NCI-H345 (cell line): ENCODE measurements around the gene CITED1.

Experiments
- DNase-seq: peaks from one replicate; lab custom pipeline; 2025; lab: John Stamatoyannopoulos, UW

Gene CITED1

DNA sequence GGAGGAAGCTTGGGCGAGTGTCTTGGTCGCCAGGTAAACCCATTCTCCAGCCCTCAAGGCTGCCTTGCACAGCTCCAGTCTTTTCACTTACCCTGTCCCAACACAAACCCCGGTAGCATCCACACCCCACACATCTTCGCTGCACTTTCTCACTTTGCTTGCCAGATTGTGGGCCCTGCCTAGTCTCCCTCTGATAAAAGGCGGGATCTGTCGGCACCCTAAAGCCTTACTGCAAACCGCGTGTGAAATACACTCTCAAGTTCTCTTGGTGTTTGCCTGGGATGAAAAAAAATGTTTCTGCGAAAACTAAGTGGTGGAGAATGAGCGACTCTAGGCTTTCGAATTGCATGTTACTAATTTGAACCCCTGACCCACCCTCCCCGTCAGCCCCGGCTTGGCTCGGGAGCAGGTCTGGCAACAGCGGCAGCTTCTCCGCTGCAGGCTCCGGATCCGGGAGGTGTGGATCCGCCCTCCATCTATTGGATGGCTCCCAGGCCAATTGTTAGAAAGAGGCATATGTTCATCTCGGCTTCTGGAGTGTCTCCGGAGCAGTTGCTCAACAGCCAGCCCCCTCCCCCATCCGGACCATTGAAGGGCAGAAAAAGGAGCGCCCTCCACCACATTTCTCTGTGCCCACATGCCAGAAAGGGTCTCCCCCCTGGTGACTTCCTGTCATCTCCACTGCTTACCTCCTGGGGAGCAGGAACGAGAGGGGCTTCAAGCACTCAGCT is 3.0 kb upstream of the CITED1 start:
- DNase-seq = peak; percentile 71

DNA sequence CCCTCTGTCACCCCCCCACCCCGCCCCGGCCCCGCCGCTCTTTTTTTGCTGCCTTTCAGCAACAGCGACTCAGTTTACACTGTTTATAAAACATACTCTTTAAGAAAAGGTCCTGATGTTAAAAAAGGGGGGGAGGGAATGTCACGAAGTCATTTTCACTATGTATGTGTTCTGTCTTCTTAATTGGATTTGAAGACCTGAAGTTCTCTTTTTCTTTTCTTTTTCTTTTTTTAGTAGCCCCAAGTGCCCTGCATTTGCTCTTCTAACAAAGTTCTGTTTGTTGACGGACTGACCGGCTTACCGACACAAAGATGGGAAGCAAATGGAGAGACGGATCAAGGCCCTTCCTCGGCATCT is 2.5 kb upstream of the CITED1 start:
- DNase-seq = no peak

DNA sequence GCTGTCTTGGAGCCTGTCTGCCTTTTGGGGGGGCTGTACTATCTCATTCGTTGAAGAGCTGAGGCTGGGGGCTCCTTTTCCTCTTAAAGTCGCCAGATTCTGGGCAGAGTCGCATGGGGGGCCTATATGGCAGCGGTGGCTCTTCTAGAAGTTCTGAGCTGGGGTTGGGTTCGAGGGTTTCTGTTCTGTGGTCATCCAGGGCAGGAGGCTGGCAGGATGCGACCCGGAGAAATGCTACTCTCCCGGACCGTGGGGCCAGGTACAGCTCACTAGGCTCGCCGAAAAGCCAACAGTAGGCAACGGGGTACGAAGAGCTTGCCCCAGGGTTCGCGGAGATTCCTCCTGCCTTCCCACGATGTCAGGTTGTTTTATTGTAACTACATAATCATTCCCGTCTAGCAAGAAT is 1.9 kb upstream of the CITED1 start:
- DNase-seq = no peak

DNA sequence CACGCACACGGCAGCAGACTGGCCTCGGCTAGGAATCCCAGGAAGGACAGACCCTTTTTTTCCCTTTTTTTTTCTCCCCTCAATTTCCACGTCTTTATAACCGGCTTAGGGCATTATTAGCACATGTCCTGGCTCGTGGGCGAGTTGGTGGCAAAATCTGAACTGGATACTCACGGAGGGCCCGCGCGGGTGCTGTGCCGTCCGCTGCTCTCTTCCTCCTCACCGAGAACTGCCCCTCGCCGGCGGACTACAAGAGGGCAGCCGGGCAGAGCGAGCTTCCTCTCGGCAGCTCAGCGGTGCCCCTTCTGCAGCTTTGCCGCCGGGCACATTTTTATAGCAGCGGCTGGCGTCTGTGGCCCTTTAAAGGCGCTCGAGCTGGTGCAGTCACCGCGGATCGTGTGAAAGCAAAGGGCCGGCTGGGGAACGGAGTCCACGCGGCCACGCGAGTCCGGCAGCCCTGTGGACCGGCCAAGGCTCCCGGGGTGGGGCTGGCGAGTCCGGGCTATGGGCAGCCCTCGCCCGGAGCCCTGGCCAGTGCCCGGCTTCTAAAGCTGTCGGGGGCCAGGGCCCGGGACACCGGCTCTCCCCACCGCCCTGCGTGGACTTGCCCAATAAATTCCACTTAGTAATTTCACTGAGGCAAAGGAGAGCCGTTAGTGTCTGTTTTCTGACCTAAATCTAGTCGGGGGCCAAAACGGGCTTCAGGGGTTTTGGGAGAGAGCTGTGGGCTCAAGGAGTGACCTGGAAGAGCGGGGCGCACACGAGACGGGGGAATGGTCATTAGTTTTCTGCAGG is 1.3 kb upstream of the CITED1 start:
- DNase-seq = peak; percentile 46

DNA sequence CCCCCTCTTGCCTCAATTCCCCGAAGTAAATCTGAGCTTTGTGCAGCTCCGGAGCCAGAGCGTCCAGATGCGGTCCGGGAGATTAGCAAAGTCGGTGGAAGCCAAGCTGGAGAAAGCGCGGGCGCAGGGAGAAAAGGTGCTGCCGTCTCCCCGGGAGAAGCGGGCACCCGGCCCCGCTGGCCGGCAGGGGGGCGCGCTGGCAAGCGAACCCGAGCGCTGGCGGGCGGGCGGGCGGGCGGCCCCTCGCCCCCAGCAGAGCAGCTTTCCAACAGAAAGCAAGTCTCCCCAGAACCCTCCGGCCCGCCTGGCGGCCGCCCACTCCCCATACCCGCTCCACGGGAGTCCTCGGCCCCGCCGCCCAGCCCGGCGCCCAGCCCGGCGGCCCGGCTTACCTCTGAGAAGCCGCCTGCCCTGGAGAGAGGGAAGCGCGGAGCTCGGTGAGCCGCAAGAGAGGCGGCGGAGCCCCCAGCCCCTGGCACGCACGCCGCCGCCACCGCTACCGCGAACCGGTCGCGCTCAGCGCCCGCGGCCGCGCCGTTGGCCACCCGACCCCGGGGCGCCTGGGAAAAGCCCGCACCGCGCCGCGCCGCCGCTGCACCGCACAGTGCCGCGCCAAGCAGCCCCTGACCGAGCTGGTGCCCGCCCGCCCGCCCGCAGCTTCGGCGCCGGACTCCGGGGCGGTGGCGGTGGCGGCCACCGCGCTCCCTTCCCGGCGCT is 529 bp upstream of the CITED1 start:
- peak; percentile 12 for DNase-seq

GRCh38 chrX:72304877-72305276 is 837 bp downstream of the CITED1 start:
- no peak for DNase-seq

DNA sequence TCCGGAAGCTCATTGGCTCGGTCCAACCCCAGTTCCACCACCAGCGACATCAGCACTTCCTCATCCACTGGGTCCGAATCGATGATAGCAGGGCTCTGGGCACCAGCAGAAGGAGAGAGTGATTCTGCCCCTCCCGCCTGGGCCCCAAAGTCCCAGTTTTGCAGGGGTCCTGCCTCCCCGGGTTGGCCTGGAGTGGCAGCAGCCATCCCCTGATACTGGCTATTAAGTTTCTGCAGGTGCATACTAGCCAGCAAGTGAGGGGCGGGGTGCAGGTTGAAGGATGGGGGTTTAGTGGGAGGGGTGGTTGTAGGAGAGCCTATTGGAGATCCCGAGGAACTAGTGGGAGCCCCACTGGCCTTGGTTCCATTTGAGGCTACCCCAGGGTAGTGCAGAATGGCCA is 3.9 kb downstream of the CITED1 start:
- no peak for DNase-seq

DNA sequence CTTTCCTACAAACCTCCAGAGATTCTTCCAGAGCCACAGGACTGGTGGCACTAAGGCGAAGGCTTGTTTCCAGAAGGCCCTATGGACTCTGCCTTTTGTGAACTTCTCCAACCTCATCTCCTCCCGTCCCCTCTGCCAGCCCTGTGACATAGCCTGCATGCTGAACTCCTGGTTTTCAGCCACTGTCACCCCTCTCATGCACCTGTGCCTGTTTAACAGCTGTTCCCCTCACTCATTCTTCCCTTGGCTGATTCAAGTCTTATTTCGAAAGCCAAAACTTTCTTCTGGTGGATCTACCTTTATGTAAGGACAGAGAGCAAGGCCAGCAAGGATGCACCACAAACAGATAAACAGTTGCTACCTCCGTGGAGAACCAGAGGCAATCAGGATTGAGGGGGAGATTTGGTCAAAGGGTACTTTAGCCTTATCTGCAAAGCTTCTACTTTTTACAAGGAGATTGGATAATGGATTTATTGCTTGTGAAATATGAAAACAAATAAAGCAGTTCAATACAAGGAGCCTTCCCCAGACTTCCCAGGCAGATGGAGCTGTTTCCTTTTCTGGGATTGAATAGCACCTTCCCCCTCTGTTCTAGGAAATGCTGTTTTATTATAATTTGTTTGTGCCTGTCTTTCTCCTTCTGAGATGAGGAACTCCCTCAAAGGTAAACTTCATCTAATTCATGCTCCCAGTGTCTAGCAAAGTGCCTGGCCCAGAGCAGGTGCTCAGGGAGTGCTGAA is 5.7 kb downstream of the CITED1 start:
- no peak for DNase-seq

GRCh38 chrX:72297953-72298730 is 7.6 kb downstream of the CITED1 start:
- no peak for DNase-seq

- DNase-seq = no peak
These were observed 8.7 kb downstream of the CITED1 start for GRCh38 chrX:72296991-72297390.

DNA sequence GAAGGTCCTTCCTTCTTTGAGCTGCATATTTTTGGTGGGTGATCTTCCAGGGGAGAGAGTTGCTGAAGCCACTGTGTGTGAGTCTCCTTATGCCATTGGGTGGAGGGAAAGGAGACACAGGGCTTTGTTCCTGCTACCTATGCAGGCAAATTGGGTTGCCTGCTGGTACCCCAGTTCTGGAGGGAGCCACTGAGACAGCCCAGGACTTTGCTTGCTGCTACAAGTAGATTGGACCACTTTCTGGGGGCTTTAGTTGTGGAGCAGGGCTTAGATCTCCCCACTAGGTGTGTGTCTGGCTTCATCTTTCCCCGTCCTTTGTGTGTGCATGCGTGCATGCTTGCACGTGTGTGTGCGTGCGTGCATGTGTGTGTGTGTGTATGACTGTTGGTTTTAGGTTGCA is 10.0 kb downstream of the CITED1 start:
- no peak for DNase-seq

DNA sequence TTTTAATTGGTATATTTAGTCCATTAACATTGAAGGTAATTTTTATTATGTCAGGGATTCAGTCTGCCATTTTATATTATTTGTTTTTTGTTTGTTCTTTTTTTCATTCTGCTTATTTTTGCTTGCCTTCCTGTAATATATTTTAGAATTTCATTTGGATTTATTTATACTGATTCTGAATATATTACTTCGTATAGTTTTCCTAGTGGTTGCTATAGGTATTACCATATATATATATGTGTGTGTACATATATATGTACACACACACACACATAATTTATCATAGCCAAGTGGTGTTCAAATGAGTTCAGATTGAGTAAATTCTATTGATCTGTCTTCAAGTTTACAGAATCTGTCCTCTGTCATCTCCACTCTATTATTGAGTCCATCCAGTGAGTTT is 11.2 kb downstream of the CITED1 start:
- DNase-seq = no peak

- DNase-seq = no peak
These were observed 23.4 kb downstream of the CITED1 start for GRCh38 chrX:72282302-72282701.

DNA sequence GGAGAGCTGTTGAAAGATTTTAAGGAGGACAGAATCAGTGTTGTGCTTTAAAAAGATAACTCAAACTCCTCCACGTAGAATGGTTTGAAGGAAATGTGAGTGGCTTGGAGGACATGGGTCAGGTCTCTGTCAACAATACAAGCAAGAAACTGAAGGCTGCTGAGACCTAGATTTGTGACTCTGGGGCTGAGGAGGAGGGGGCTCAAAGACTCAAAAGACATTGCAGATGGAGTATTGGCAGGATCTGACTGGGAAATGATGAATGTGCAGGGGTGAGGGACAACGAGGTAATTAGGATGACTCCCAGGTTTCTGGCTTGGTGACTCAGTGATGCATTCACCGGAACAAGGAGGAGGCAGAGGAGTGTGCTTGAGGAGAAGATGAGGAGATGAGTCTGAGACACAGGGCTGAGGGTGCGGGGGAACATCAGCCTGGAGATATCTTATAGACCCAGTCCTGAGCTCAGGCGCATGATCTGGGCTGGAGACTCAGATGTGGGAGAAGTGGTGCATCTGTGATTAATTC is 25.3 kb downstream of the CITED1 start:
- no peak for DNase-seq

DNA sequence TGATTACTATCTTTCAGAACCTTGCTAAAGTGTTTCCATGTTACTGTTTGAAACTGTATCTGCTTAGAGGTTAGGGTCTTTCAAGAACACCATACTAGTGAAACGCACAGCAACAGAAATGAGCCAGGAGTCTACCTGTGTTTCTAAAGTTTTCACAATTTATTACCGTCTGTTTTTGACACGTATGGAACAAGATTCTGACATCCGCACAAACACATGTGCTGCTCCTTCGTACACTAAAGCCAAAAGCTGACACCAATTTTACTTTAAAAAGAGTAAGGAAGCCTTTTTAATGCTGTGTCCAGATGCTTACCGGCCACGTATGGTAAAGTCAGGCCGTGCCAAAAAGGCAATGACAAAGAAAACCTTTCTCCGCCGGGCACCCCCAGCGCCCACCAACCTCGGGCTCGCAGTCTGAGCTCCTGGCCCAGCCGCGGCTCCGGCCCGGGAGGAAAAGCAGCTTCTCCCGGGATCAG is 29.2 kb downstream of the CITED1 start:
- DNase-seq = no peak

- no peak for DNase-seq
These were observed 31.2 kb downstream of the CITED1 start for GRCh38 chrX:72274526-72274925.

- no peak for DNase-seq
These were observed 32.0 kb downstream of the CITED1 start for GRCh38 chrX:72273718-72274117.

DNA sequence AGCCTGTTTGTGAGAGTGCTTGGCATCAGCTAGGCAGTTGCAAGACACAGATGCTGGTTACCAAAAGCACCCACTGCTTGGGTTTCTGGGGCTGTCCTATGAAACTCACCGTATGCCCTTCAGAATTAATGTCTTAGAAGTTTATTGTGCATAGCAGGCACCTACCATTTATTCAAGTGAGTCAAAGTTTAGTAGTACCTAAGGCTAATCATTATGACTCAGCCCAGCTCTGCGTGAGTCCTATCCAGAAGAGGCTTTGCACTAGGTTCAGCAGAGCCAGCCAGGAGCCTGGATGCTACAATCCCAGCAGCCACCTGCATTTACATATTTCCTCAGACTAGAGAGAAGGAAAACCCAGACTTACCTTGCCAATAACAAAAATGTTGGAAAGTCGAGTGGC is 32.8 kb downstream of the CITED1 start:
- no peak for DNase-seq

DNA sequence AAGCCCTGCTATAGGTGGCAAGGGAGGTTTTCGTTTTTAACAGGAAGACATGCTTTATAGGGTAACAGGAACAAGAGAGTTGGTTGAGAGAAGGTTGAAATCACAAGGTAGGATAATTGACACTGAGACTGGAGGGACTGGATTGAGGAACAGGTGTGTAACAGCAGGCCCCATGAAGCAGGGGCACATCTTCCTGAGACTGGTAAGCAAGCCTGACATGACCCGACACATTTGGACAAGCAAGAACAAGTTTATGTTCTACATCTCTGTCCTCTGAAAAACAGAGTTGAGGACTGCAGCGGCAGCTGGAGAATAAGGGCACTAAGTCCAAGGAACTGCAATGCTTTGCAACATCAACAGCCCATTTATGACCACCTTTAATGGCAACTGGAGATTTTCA is 33.9 kb downstream of the CITED1 start:
- DNase-seq = no peak

GRCh38 chrX:72271091-72271788 is 34.5 kb downstream of the CITED1 start:
- DNase-seq = no peak
